Measurements from ENCODE around the gene GABPB2. TPM values are rescaled to one million over a fixed set of nuclear protein-coding genes. Genes with fewer than 3 reads are reported as not detected.
A peak's percentile ranks its signal among the peaks of the same experiment; 100 is the strongest.

GABPB2 gene
- total and polyA plus RNA-seq, 8 donors: 3.7 to 8.7 (median 5.4) TPM

DNA sequence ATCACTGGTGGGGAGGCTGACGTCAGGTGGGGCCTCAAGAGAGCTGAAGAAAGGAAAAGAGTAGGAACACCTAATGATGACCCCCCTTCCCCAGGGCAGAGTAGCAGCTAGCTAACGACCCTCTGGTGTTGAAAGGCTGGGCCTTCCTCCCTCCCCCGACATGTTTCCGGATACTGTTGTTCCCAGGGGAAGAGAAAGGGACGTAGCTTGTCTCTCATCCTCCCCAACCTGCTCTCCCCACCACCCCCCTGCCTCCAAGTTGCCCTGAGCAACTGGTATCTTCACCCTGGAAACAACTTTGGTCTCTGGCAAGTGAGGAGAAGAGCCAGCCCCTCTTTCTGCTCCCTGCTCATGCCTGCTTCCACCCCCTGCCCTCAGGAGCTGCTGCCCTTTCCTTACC lies 73.4 kb downstream of the GABPB2 start:
- TF ChIP-seq, protein P1, sequence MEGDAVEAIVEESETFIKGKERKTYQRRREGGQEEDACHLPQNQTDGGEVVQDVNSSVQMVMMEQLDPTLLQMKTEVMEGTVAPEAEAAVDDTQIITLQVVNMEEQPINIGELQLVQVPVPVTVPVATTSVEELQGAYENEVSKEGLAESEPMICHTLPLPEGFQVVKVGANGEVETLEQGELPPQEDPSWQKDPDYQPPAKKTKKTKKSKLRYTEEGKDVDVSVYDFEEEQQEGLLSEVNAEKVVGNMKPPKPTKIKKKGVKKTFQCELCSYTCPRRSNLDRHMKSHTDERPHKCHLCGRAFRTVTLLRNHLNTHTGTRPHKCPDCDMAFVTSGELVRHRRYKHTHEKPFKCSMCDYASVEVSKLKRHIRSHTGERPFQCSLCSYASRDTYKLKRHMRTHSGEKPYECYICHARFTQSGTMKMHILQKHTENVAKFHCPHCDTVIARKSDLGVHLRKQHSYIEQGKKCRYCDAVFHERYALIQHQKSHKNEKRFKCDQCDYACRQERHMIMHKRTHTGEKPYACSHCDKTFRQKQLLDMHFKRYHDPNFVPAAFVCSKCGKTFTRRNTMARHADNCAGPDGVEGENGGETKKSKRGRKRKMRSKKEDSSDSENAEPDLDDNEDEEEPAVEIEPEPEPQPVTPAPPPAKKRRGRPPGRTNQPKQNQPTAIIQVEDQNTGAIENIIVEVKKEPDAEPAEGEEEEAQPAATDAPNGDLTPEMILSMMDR (IDR thresholded peaks at IDR 0.05): no peak
- H3K27ac ChIP-seq: no peak overlapping the region
- H3K27me3 ChIP-seq: no peaks in the 10 kb centered on the region
- DNase-seq: no peak
- H3K36me3 ChIP-seq: no peaks in the 10 kb centered on the region
- 70 to 78% methylated on average over 4 to 5 of the region's 5 CpGs for WGBS, 2 donors
- no peak for ATAC-seq
- no peak overlapping the region for H3K4me3 ChIP-seq
- intact Hi-C loops (cut with DNase I): loop anchor here in 1 of 3 donors (5.0 kb wide), 1 partner anchor 52 kb away; no protein-coding TSS in a partner anchor
- H3K9me3 ChIP-seq: no peaks in the 10 kb centered on the region
- FAIRE-seq: no peak
- peaks cover 0 to 6% (median 0%) of the 10 kb centered on the region in 3 donors for H3K4me1 ChIP-seq

DNA sequence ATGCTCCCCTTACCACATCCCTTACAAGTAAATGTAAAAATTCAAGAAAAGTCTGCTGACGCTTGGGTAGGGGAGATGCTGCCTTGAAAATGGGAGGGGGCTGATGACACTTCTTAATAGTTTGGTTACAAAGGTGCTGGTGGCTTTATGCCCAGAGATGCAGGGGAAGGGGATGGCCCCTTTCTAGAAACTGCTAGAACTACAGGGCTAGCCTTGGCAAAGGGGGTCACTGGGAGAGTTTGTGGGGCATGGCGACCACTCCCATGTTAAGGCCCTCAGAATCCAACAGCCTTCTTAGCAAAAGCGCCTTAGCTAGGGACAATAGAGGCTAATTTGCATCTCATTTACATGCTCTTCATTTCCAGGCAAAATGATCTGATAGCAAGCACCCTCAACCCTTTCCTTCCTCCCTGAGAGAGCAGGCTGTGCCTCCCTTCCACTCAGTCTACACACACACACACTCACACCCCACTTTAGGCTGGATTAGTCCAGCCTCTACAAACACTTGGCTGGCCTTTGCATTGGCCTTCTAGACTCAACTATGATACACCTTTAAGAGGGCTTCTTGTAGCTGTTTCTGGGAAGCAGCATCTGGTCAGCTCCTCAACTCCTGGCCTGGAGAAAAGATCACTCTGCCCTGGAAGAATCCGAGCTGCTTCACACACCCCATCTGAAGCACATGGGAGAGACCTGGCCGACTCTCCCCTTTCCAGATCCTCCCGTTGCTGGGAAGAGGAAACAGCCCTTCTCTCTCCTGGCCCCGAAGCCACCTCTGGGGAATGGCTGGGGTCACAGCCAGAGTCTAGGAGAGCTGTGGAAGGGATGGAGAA lies 74.1 kb downstream of the GABPB2 start:
- WGBS, 2 donors: 73 to 74% methylated on average over 7 of the region's 7 CpGs
- H3K27ac ChIP-seq: no peak overlapping the region
- no peaks in the 10 kb centered on the region for H3K36me3 ChIP-seq
- peaks cover 0 to 6% (median 0%) of the 10 kb centered on the region in 3 donors for H3K4me1 ChIP-seq
- intact Hi-C loops (cut with DNase I): loop anchor here in 1 of 3 donors (5.0 kb wide), 1 partner anchor 52 kb away; no protein-coding TSS in a partner anchor
- H3K9me3 ChIP-seq: no peaks in the 10 kb centered on the region
- ATAC-seq: no peak
- TF ChIP-seq, protein P1 (IDR thresholded peaks at IDR 0.05): no peak
- FAIRE-seq: no peak
- peak overlapping the region in 1 of 4 donors; percentile 88 for H3K4me3 ChIP-seq
- DNase-seq: no peak
- no peaks in the 10 kb centered on the region for H3K27me3 ChIP-seq

DNA sequence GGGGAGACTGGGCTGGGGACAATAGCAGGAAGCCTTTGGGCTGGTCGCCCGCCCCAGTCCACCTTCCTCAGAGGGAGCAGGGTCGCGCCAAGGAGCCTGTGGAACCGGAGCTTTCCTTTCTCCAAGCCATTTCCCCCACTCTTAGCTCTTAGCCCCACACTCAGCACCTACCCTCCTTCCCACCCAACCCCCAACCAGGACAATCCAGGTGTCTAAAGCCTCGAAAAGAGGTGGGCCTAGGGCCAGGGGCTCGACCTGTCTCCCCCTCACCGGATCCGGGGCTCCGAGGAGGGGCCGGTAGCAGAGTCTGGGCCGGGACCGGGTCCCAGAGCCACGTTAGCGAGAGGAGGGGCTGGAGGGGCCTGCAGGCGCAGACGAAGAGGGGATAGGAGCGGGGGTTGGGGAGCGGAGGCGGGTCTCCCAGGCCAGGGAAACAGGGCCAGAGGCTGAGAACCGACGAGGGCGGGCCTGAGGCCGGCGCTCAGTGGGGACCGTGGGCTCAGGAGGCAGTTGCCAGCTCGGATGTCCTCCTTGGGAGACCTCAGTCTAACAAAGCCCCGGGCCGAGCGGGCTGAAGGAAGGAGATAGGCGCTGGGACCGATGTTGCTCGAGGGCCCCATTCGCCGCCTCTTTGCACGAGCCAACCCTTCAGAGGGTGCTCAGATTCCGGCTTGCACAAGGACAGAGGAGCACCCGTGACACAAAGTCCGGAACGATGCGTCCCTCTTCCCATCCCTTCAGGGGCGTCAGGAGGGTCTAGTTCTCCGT lies 74.9 kb downstream of the GABPB2 start:
- TF ChIP-seq, protein P1 (IDR thresholded peaks at IDR 0.05): no peak
- DNase-seq (peak in 2 of 6 donors; percentile 43 to 75), FAIRE-seq (no peak), ATAC-seq (peak; percentile 10 to 26 (median 18))
- Histone ChIP-seq H3K36me3 (no peaks in the 10 kb centered on the region), H3K27me3 (no peaks in the 10 kb centered on the region), H3K4me1 (peaks cover 0 to 6% (median 0%) of the 10 kb centered on the region in 3 donors), H3K9me3 (no peaks in the 10 kb centered on the region), H3K4me3 (peak overlapping the region; percentile 35 to 88 (median 58)), H3K27ac (no peak overlapping the region)
- intact Hi-C loops (cut with DNase I): no loop called here
- 40 to 43% methylated on average over 42 to 43 of the region's 43 CpGs for WGBS, 2 donors

DNA sequence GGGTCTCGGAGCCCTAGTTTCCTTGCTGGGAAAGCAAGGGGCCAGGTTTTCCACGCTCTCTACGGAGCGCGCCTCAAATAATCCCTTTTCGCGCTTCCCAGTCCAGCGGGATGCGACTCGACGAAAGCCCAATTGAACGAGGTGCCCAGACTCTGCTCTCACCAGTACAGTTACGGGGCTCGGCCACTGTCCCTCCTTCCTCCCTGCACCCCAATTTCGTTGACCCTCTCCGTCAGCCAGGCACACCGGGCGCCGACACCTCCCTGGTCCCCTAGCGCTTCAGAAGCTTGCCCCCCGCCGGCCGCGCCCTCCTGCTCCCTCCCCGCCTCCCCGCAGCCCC lies 75.5 kb downstream of the GABPB2 start:
- Histone ChIP-seq H3K9me3 (no peaks in the 10 kb centered on the region), H3K27me3 (no peaks in the 10 kb centered on the region), H3K4me1 (peaks cover 0 to 6% (median 0%) of the 10 kb centered on the region in 3 donors), H3K36me3 (no peaks in the 10 kb centered on the region), H3K27ac (no peak overlapping the region), H3K4me3 (peak overlapping the region; percentile 35 to 88 (median 58))
- TF ChIP-seq, protein P1 (IDR thresholded peaks at IDR 0.05): no peak
- 2% methylated on average over 26 of the region's 26 CpGs for WGBS, 2 donors
- FAIRE-seq: no peak
- no peak for DNase-seq
- intact Hi-C loops (cut with DNase I): no loop called here
- peak; percentile 8 to 13 (median 10) for ATAC-seq
